Panc1 (cell line): ENCODE measurements around the gene CEBPA. TPM values are rescaled to one million over a fixed set of nuclear protein-coding genes. Genes with fewer than 3 reads are reported as not detected.

Experiments
- ATAC-seq: fragments of 200-7000 bp; cut with Tn5 transposase; 2 replicates; pipeline ENCODE4 v1.9.1; 2020; ENCODE audit warnings: mild to moderate bottlenecking, moderate library complexity
- BruUV-seq: library from RNA; stranded (reverse); fragments of 400-500 nt; replicated peaks from 2 replicates; lab custom pipeline; 2021; lab: Mats Ljungman, UMichigan
- CTCF ChIA-PET: fragments of 300-600 bp; sonication (Branson Sonifier 250); formaldehyde crosslinking; loops from one replicate; lab custom pipeline; 2022; ENCODE audit warnings: antibody characterized with exemption; lab: Charles Lee
- POLR2A ChIA-PET: fragments of 300-600 bp; sonication (Branson Sonifier 250); formaldehyde crosslinking; loops from one replicate; lab custom pipeline; 2022; ENCODE audit warnings: antibody characterized with exemption; lab: Charles Lee
- DNase-seq: peaks from one replicate; pipeline ENCODE4 v3.0.0-alpha.2; 2010; ENCODE audit warnings: low read depth, low spot score
- H3K27ac ChIP-seq: 2 replicates; pipeline ENCODE4 v1.5.1; 2011; ENCODE audit warnings: mild to moderate bottlenecking, low read length, inconsistent platforms
- H3K27me3 ChIP-seq: fragments of 200-500 bp; sonication (Bioruptor generic); 2 replicates; pipeline ENCODE4 v1.6.0; 2014; ENCODE audit warnings: low read length, inconsistent platforms; ENCODE audit not compliant: control insufficient read depth, insufficient read depth
- H3K36me3 ChIP-seq: fragments of 200-500 bp; sonication (Bioruptor generic); 2 replicates; pipeline ENCODE4 v1.5.1; 2014; ENCODE audit warnings: inconsistent platforms, mild to moderate bottlenecking, low read length, moderate library complexity; ENCODE audit not compliant: control insufficient read depth, insufficient read depth
- H3K4me1 ChIP-seq: 2 replicates; pipeline ENCODE4 v1.5.1; 2011; ENCODE audit warnings: inconsistent platforms, mild to moderate bottlenecking, low read length, moderate library complexity; ENCODE audit not compliant: control insufficient read depth, insufficient read depth
- H3K4me3 ChIP-seq, 2 experiments: 2 replicates each; pipeline ENCODE4 v1.5.1; 2011 to 2012; ENCODE audit warnings: low read depth in 2 of 2, low read length in 2 of 2, mild to moderate bottlenecking in 2 of 2, inconsistent platforms in 1 of 2, moderate library complexity in 1 of 2
- H3K9me3 ChIP-seq: fragments of 200-500 bp; sonication (Bioruptor generic); 2 replicates; pipeline ENCODE4 v1.5.1; 2014; ENCODE audit warnings: low read depth, mild to moderate bottlenecking, inconsistent platforms, low read length, moderate library complexity; ENCODE audit not compliant: control insufficient read depth, insufficient read depth
- CTCF ChIP-seq: fragments of 450-650 bp; IDR thresholded peaks from 2 replicates; pipeline ENCODE4 v1.5.1; 2017; ENCODE audit warnings: mild to moderate bottlenecking
- POLR2AphosphoS5 ChIP-seq: IDR thresholded peaks from 2 replicates; pipeline ENCODE4 v1.6.1; 2012; ENCODE audit warnings: mild to moderate bottlenecking, low read depth, low read length, moderate library complexity
- REST ChIP-seq, 2 experiments: IDR thresholded peaks; 2 replicates each; pipeline ENCODE4 v1.6.1; 2011 to 2012; ENCODE audit warnings: low read depth in 2 of 2, control low read depth in 1 of 2, low read length in 1 of 2, mild to moderate bottlenecking in 1 of 2, moderate library complexity in 1 of 2; ENCODE audit not compliant: insufficient read depth in 1 of 2
- SIN3A ChIP-seq: IDR thresholded peaks from 2 replicates; pipeline ENCODE4 v1.6.1; 2012; ENCODE audit warnings: low read depth, mild to moderate bottlenecking, low read length, moderate library complexity, borderline replicate concordance; ENCODE audit not compliant: insufficient read depth
- TCF7L2 ChIP-seq: IDR thresholded peaks from 2 replicates; pipeline ENCODE4 v1.6.1; 2011; ENCODE audit warnings: mild to moderate bottlenecking, low read depth, low read length, inconsistent platforms
- in situ Hi-C: cut with HindIII; loops from 2 replicates; pipeline ENCODE4 v1.10.0; 2016; ENCODE audit warnings: low sequenced_read_pairs, low pct_unique_long_range_greater_than_20kb
- intact Hi-C: fragments of 100-400 bp; cut with micrococcal nuclease; formaldehyde crosslinking; loops from one replicate; pipeline ENCODE4 v1.10.0; 2022; ENCODE audit not compliant: unreplicated experiment
- total RNA-seq: library from RNA; stranded (reverse); gene quantifications from one replicate; pipeline ENCODE4 v1.2.1, GENCODE V29; 2021; ENCODE audit not compliant: unreplicated experiment

The CEBPA gene
- total RNA-seq, 1 experiment from 2014 or later, result 1.6 TPM

- Histone ChIP-seq H3K27me3 (no peaks in the 10 kb centered on the region), H3K4me3 (no peak overlapping the region), H3K4me1 (peaks cover 4% of the 10 kb centered on the region; the same call in 1 of the 2 replicates), H3K9me3 (no peaks in the 10 kb centered on the region), H3K27ac (no peak overlapping the region), H3K36me3 (no peaks in the 10 kb centered on the region)
- ChIA-PET CTCF (no interaction called here), POLR2A (no interaction called here)
- in situ Hi-C loops (no loop called here), intact Hi-C loops (no loop called here)
- ATAC-seq (no peak), DNase-seq (no peak)
- no TSS peak for BruUV-seq
- TF ChIP-seq CTCF, result no peak
Measured at GRCh38 chr19:33252971-33253370, 49.4 kb downstream of the CEBPA start.

- CTCF ChIA-PET, result no interaction called here
Measured at GRCh38 chr19:33252418-33252962, 49.8 kb downstream of the CEBPA start.

GRCh38 chr19:33251526-33252090, 50.7 kb downstream of the CEBPA start:
- Histone ChIP-seq H3K36me3 (no peaks in the 10 kb centered on the region), H3K27me3 (no peaks in the 10 kb centered on the region), H3K9me3 (no peaks in the 10 kb centered on the region), H3K4me1 (peaks cover 4% of the 10 kb centered on the region; the same call in 1 of the 2 replicates), H3K27ac (no peak overlapping the region), H3K4me3 (no peak overlapping the region)
- intact Hi-C loops, result no loop called here
- ChIA-PET CTCF (no interaction called here), POLR2A (no interaction called here)
- ATAC-seq (no peak), DNase-seq (no peak)
- no TSS peak for BruUV-seq
- TF ChIP-seq REST (IDR thresholded peaks at IDR 0.05; ENCODE audit: insufficient read depth in 1 of 2, low read depth in 2 of 2, low read length in 1 of 2), result no peak
- TF ChIP-seq TCF7L2, result no peak
- TF ChIP-seq SIN3A, result no peak
- TF ChIP-seq CTCF, result no peak
- no peak for TF ChIP-seq POLR2AphosphoS5
- in situ Hi-C loops, result no loop called here

More at GRCh38 chr19:33252418-33252962, 49.8 kb downstream of the CEBPA start:
- POLR2A ChIA-PET, result no interaction called here
- Histone ChIP-seq H3K36me3 (no peaks in the 10 kb centered on the region), H3K4me3 (no peak overlapping the region), H3K4me1 (peaks cover 4% of the 10 kb centered on the region; the same call in 1 of the 2 replicates), H3K27ac (no peak overlapping the region), H3K9me3 (no peaks in the 10 kb centered on the region), H3K27me3 (no peaks in the 10 kb centered on the region)
- ATAC-seq (no peak), DNase-seq (no peak)
- no peak for TF ChIP-seq POLR2AphosphoS5
- intact Hi-C loops (no loop called here), in situ Hi-C loops (no loop called here)
- no TSS peak for BruUV-seq
